Cortex of kidney (tissue), 1 donor: ENCODE results near the gene LHFPL5.

ENCODE experiments used
- DNase-seq: peaks from one replicate; lab custom pipeline; 2025; lab: John Stamatoyannopoulos, UW

Gene LHFPL5

GRCh38 chr6:35856250-35856649, 51.1 kb downstream of the LHFPL5 start:
- no peak for DNase-seq

GRCh38 chr6:35857853-35858252, 52.7 kb downstream of the LHFPL5 start:
- no peak for DNase-seq

GRCh38 chr6:35859367-35859766, 54.2 kb downstream of the LHFPL5 start:
- no peak for DNase-seq
